GM23248 (cell line): ENCODE data around the gene TNFAIP3. TPM values are rescaled to one million over a fixed set of nuclear protein-coding genes. Genes with fewer than 3 reads are reported as not detected.

ENCODE experiments used
- DNase-seq: peaks from one replicate; pipeline ENCODE4 v3.0.0-alpha.2; 2015
- H2AFZ ChIP-seq: fragments of 200-600 bp; sonication (generic); 2 replicates; pipeline ENCODE4 v1.6.1; 2016; ENCODE audit warnings: antibody characterized with exemption
- H3F3A ChIP-seq: fragments of 200-600 bp; sonication (generic); 2 replicates; pipeline ENCODE4 v1.6.1; 2016; ENCODE audit warnings: mild to moderate bottlenecking, antibody characterized with exemption, mixed run types; ENCODE audit not compliant: insufficient read depth
- H3K27ac ChIP-seq: fragments of 200-600 bp; sonication (generic); 2 replicates; pipeline ENCODE4 v1.5.1; 2016; ENCODE audit warnings: mild to moderate bottlenecking
- H3K27me3 ChIP-seq: fragments of 200-600 bp; sonication (generic); replicated peaks from 2 replicates; pipeline ENCODE4 v1.6.1; 2016; ENCODE audit warnings: mild to moderate bottlenecking; ENCODE audit not compliant: insufficient read depth
- H3K36me3 ChIP-seq: fragments of 200-600 bp; sonication (generic); 2 replicates; pipeline ENCODE4 v1.6.1; 2016; ENCODE audit warnings: low read depth, mild to moderate bottlenecking
- H3K4me1 ChIP-seq: fragments of 200-600 bp; sonication (generic); 2 replicates; pipeline ENCODE4 v1.6.1; 2016; ENCODE audit warnings: mild to moderate bottlenecking; ENCODE audit not compliant: insufficient read depth
- H3K4me2 ChIP-seq: fragments of 200-600 bp; sonication (generic); one replicate; pipeline ENCODE4 v1.6.1; 2016; ENCODE audit warnings: mild to moderate bottlenecking; ENCODE audit not compliant: unreplicated experiment
- H3K4me3 ChIP-seq: fragments of 200-600 bp; sonication (generic); 2 replicates; pipeline ENCODE4 v1.5.1; 2016; ENCODE audit warnings: mild to moderate bottlenecking
- H3K79me2 ChIP-seq: fragments of 200-600 bp; sonication (generic); 2 replicates; pipeline ENCODE4 v1.6.1; 2016; ENCODE audit warnings: mild to moderate bottlenecking; ENCODE audit not compliant: insufficient read depth
- H3K9ac ChIP-seq: fragments of 200-600 bp; sonication (generic); 2 replicates; pipeline ENCODE4 v1.6.1; 2016; ENCODE audit warnings: mild to moderate bottlenecking
- H3K9me2 ChIP-seq: fragments of 200-600 bp; sonication (generic); 2 replicates; pipeline ENCODE4 v1.6.1; 2016; ENCODE audit warnings: mixed run types, mild to moderate bottlenecking, moderate library complexity; ENCODE audit not compliant: insufficient read depth
- H3K9me3 ChIP-seq: fragments of 200-600 bp; sonication (generic); one replicate; pipeline ENCODE4 v1.6.1; 2017; ENCODE audit warnings: low read depth
- H4K20me1 ChIP-seq: fragments of 200-600 bp; sonication (generic); 2 replicates; pipeline ENCODE4 v1.6.0; 2016; ENCODE audit not compliant: insufficient read depth
- EZH2 ChIP-seq: fragments of 200-600 bp; sonication (generic); IDR thresholded peaks from 2 replicates; pipeline ENCODE4 v1.6.1; 2018; ENCODE audit warnings: antibody characterized with exemption, mild to moderate bottlenecking; ENCODE audit not compliant: insufficient read depth, poor library complexity, severe bottlenecking
- EZH2phosphoT487 ChIP-seq: fragments of 200-600 bp; sonication (generic); IDR thresholded peaks from 2 replicates; pipeline ENCODE4 v1.6.1; 2018; ENCODE audit warnings: antibody characterized with exemption, moderate library complexity, mild to moderate bottlenecking, low read depth; ENCODE audit not compliant: insufficient read depth
- WGBS, 2 experiments: methylation state at CpG; one replicate each; pipeline ENCODE4 v1.1.6; 2015 to 2017; ENCODE audit warnings: low lambda C conversion rate in 2 of 2, low coverage in 1 of 2; ENCODE audit errors: missing lambda C conversion rate in 2 of 2; 5-methylcytosine and 5-hydroxymethylcytosine counted together
- in situ Hi-C: fragments of 300-500 bp; cut with MboI; formaldehyde crosslinking; loops from 2 replicates; pipeline ENCODE4 v1.15.0; 2020
- polyA plus RNA-seq: library from polyadenylated mRNA; unstranded; fragments of >200 nt; fragmentation: Nextera tagmentation; extraction: Ambion mirVana; gene quantifications from 2 replicates; pipeline ENCODE4 v1.2.1, GENCODE V29; 2016
- total RNA-seq: library from RNA; depleted of rRNA; stranded (reverse); fragments of >200 nt; shearing (Covaris generic); gene quantifications from 2 replicates; pipeline ENCODE4 v1.2.3, GENCODE V29; 2014

Gene TNFAIP3
- total and polyA plus RNA-seq, 2 experiments from 2014 or later = 2.7 to 6.3 TPM

DNA sequence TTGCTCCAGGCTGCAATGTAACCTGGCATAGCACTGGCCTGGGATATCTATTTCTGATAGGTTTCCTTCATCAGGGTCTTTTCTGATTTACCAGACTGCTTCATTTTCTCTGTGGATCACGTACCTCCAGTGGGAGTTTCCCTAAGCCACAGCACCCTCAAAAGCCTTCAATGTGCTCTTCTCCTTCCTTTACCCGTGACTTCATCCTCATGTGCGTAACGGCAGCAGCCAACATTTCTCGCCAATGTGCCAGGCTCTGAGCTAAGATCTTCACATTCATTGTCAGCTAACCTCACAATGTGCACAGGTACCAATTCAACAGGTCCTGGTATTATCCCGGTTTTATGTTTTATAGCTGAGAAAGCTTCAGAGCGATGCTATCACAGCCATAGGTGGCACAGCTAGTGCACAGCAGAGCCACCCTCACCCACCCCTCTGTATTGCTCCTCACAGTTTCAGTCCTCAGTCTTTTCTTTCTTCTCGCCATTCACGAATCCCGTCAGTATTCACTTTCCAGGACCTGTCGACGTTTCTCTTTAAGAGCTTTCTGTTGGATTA, 58.2 kb downstream of the TNFAIP3 start:
- H3K4me2 ChIP-seq = no peak overlapping the region
- no peak overlapping the region for H3K27ac ChIP-seq
- peaks cover 8% of the 10 kb centered on the region; the same call in 1 of the 2 replicates for H3F3A ChIP-seq
- H3K79me2 ChIP-seq = no peaks in the 10 kb centered on the region
- H2AFZ ChIP-seq = no peak overlapping the region
- no peaks in the 10 kb centered on the region for H3K9me3 ChIP-seq
- H3K36me3 ChIP-seq = no peaks in the 10 kb centered on the region
- no peak for TF ChIP-seq EZH2phosphoT487
- no peak for TF ChIP-seq EZH2
- no peaks in the 10 kb centered on the region for H3K27me3 ChIP-seq
- H3K9me2 ChIP-seq = no peaks in the 10 kb centered on the region
- H3K4me1 ChIP-seq = peaks cover 28% of the 10 kb centered on the region
- no peaks in the 10 kb centered on the region for H4K20me1 ChIP-seq
- WGBS, 2 experiments = 93 to 94% methylated on average over 12 of the region's 12 CpGs
- DNase-seq = no peak
- no peak overlapping the region for H3K9ac ChIP-seq
- H3K4me3 ChIP-seq = no peak overlapping the region
- in situ Hi-C loops = no loop called here

- Histone ChIP-seq H3K9me3 (no peaks in the 10 kb centered on the region), H3K4me1 (peaks cover 30% of the 10 kb centered on the region), H4K20me1 (no peaks in the 10 kb centered on the region), H3F3A (peaks cover 11% of the 10 kb centered on the region; the same call in 1 of the 2 replicates), H3K79me2 (no peaks in the 10 kb centered on the region), H3K9ac (no peak overlapping the region), H3K4me3 (no peak overlapping the region), H3K9me2 (no peaks in the 10 kb centered on the region), H3K27me3 (no peaks in the 10 kb centered on the region), H3K4me2 (peak overlapping the region; percentile 43), H3K36me3 (no peaks in the 10 kb centered on the region), H3K27ac (peak overlapping the region; percentile 39), H2AFZ (no peak overlapping the region)
- in situ Hi-C loops = no loop called here
- no peak for TF ChIP-seq EZH2
- no peak for TF ChIP-seq EZH2phosphoT487
- DNase-seq = peak; percentile 89
- 38 to 41% methylated on average over 1 of the region's 1 CpG for WGBS, 2 experiments
Measured at GRCh38 chr6:137926207-137926731, 59.2 kb downstream of the TNFAIP3 start.

DNA sequence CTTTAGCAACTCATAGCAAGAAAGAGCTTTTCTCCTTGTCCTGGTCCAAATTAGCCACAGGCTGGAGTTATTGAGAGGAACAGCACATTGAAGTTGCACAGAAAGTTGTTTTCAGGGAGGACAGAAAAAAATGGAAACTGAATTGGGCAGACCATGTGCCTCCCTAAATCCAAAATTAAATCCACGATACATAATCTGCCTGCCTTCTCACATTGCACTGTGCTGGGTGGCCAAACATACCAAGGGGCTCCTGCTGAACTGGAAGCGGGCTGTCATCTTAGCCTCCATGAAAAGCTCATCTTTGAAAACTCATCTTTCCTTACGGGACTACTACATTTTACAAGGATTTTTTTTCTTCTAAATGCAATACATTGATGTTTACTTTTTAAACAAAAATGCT, 59.9 kb downstream of the TNFAIP3 start:
- Histone ChIP-seq H3K9me3 (no peaks in the 10 kb centered on the region), H3K4me1 (peaks cover 37% of the 10 kb centered on the region), H3K9me2 (no peaks in the 10 kb centered on the region), H3K9ac (no peak overlapping the region), H3F3A (peaks cover 18% of the 10 kb centered on the region; the same call in 1 of the 2 replicates), H3K4me3 (no peak overlapping the region), H3K79me2 (no peaks in the 10 kb centered on the region), H3K36me3 (no peaks in the 10 kb centered on the region), H3K4me2 (peak overlapping the region; percentile 43), H3K27ac (no peak overlapping the region), H4K20me1 (no peaks in the 10 kb centered on the region), H2AFZ (no peak overlapping the region), H3K27me3 (no peaks in the 10 kb centered on the region)
- WGBS, 2 experiments = 85 to 91% methylated on average over 3 of the region's 3 CpGs
- in situ Hi-C loops = no loop called here
- no peak for DNase-seq
- no peak for TF ChIP-seq EZH2
- TF ChIP-seq EZH2phosphoT487 = no peak

DNA sequence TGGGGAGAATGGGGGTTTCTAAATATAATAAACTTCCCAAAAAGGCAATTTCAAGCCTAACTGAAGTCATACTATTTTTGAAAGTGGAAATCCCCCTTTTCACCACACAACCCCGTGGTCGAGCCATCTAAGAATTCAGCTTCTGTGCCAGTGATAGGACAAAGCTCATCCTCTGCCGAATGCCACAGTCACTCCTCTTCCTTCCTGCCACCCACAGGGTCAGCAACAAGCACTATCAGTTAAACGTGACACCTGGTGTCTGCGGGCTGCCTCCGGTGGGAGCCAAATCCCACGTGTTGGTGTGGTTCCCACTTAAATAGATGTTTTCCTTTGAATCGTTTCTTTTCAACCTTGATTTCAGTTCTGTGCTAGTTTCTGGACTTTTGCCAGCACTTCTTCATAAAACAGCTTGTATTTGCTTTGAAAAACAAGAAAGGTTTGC, 60.7 kb downstream of the TNFAIP3 start:
- Histone ChIP-seq H3K9me3 (no peaks in the 10 kb centered on the region), H3K36me3 (no peaks in the 10 kb centered on the region), H2AFZ (no peak overlapping the region), H3K9ac (no peak overlapping the region), H3K27ac (no peak overlapping the region), H3K4me1 (peaks cover 44% of the 10 kb centered on the region), H4K20me1 (no peaks in the 10 kb centered on the region), H3K9me2 (no peaks in the 10 kb centered on the region), H3K4me3 (no peak overlapping the region), H3K79me2 (no peaks in the 10 kb centered on the region), H3K27me3 (no peaks in the 10 kb centered on the region), H3K4me2 (no peak overlapping the region), H3F3A (peaks cover 24% of the 10 kb centered on the region; the same call in 1 of the 2 replicates)
- WGBS, 2 experiments = 37 to 42% methylated on average over 8 of the region's 8 CpGs
- no peak for DNase-seq
- in situ Hi-C loops = no loop called here
- TF ChIP-seq EZH2phosphoT487 (no peak), EZH2 (no peak)
